HEK293 (cell line): Measurements from ENCODE around the gene NGB.

ENCODE experiments used
- AEBP2 ChIP-seq: fragments of 450-650 bp; formaldehyde crosslinking; IDR thresholded peaks from 2 replicates; pipeline ENCODE4 v1.5.1; 2016; ENCODE audit warnings: missing biosample characterization, missing genetic modification characterization, borderline replicate concordance
- BCL11A ChIP-seq: fragments of 450-650 bp; formaldehyde crosslinking; IDR thresholded peaks from 2 replicates; pipeline ENCODE4 v1.5.1; 2016; ENCODE audit warnings: low read depth, missing biosample characterization, missing genetic modification characterization
- CTCF ChIP-seq: fragments of 450-650 bp; formaldehyde crosslinking; IDR thresholded peaks from 2 replicates; pipeline ENCODE4 v1.5.1; 2016; ENCODE audit warnings: missing biosample characterization, missing genetic modification characterization
- HOXA7 ChIP-seq: sonication (generic); formaldehyde crosslinking; IDR thresholded peaks from 2 replicates; pipeline ENCODE4 v1.8.1; 2022; ENCODE audit warnings: missing genetic modification reagents, borderline replicate concordance
- KLF10 ChIP-seq: fragments of 450-650 bp; IDR thresholded peaks from 2 replicates; pipeline ENCODE4 v1.5.1; 2018; ENCODE audit warnings: missing biosample characterization, mild to moderate bottlenecking, missing genetic modification characterization
- RBAK ChIP-seq: fragments of 450-650 bp; formaldehyde crosslinking; IDR thresholded peaks from 2 replicates; pipeline ENCODE4 v1.5.1; 2016; ENCODE audit warnings: missing biosample characterization, missing genetic modification characterization
- SP2 ChIP-seq: fragments of 450-650 bp; formaldehyde crosslinking; IDR thresholded peaks from 2 replicates; pipeline ENCODE4 v1.5.1; 2016; ENCODE audit warnings: missing biosample characterization, missing genetic modification characterization
- ZBTB21 ChIP-seq: fragments of 450-650 bp; formaldehyde crosslinking; IDR thresholded peaks from 2 replicates; pipeline ENCODE4 v1.5.1; 2017; ENCODE audit warnings: missing biosample characterization, missing genetic modification characterization
- ZFP41 ChIP-seq: fragments of 450-650 bp; formaldehyde crosslinking; IDR thresholded peaks from 2 replicates; pipeline ENCODE4 v1.5.1; 2016; ENCODE audit warnings: missing biosample characterization, missing genetic modification characterization, borderline replicate concordance
- ZNF133 ChIP-seq: fragments of 450-650 bp; formaldehyde crosslinking; IDR thresholded peaks from 2 replicates; pipeline ENCODE4 v1.5.1; 2016; ENCODE audit warnings: missing biosample characterization, missing genetic modification characterization
- ZNF677 ChIP-seq: fragments of 450-650 bp; IDR thresholded peaks from 2 replicates; pipeline ENCODE4 v1.5.0; 2018; ENCODE audit warnings: missing biosample characterization, mild to moderate bottlenecking, missing genetic modification characterization, moderate library complexity
- ZNF777 ChIP-seq: fragments of 450-650 bp; formaldehyde crosslinking; IDR thresholded peaks from 2 replicates; pipeline ENCODE4 v1.5.1; 2017; ENCODE audit warnings: missing biosample characterization, missing genetic modification characterization, borderline replicate concordance
- ZNF843 ChIP-seq: fragments of 450-650 bp; formaldehyde crosslinking; IDR thresholded peaks from 2 replicates; pipeline ENCODE4 v1.5.1; 2016; ENCODE audit warnings: missing biosample characterization, missing genetic modification characterization

GRCh38 chr14:77310026-77310425 lies 39.0 kb upstream of the NGB start:
- TF ChIP-seq HOXA7 (CRISPR knock-in tag) (no peak), CTCF (tag by site-specific recombination) (no peak), BCL11A (no peak), ZNF777 (tag by site-specific recombination) (no peak), ZNF677 (tag by site-specific recombination) (no peak), ZNF843 (tag by site-specific recombination) (no peak), SP2 (no peak), RBAK (tag by site-specific recombination) (no peak), AEBP2 (tag by site-specific recombination) (no peak), ZNF133 (tag by site-specific recombination) (no peak), ZBTB21 (tag by site-specific recombination) (no peak), KLF10 (no peak), ZFP41 (no peak)
